ENCODE results near the gene MYH11. TPM values are rescaled to one million over a fixed set of nuclear protein-coding genes. Genes with fewer than 3 reads are reported as not detected.

MYH11 gene
- total and polyA plus RNA-seq, 2 donors (not counting 1 experiment from before 2014, with no cell fraction given): 1.3 to 14.5 TPM

- Histone ChIP-seq H3K36me3 (ENCODE audit: control insufficient read depth, insufficient read depth, low read length) (no peaks in the 10 kb centered on the region), H3K79me2 (ENCODE audit: control insufficient read depth, insufficient read depth, low read length) (no peaks in the 10 kb centered on the region), H3K9me3 (ENCODE audit: control insufficient read depth, insufficient read depth, low read depth, low read length) (no peaks in the 10 kb centered on the region), H3K4me3 (replicated peaks in 1 of 4; ENCODE audit: control extremely low read depth in 1 of 4, insufficient read depth in 1 of 4, low read depth in 3 of 4, low read length in 4 of 4) (no peak overlapping the region), H3K27me3 (ENCODE audit: control insufficient read depth, insufficient read depth, low read length) (no peaks in the 10 kb centered on the region), H3K4me1 (ENCODE audit: control insufficient read depth, extremely low read depth, insufficient read depth, low read length) (no peaks in the 10 kb centered on the region), H3K9ac (ENCODE audit: insufficient read depth, low read length) (no peak overlapping the region), H3K4me2 (ENCODE audit: extremely low read depth, insufficient read depth, low read length) (no peak overlapping the region), H2AFZ (ENCODE audit: low read length) (no peak overlapping the region), H4K20me1 (ENCODE audit: control insufficient read depth, extremely low read depth, insufficient read depth, low read length) (no peaks in the 10 kb centered on the region), H3K27ac (ENCODE audit: insufficient read depth, low read length) (no peak overlapping the region)
- no peak for TF ChIP-seq EZH2 (IDR thresholded peaks at IDR 0.05; ENCODE audit: low read length, missing control alignments)
- TF ChIP-seq CTCF (conservative IDR thresholded peaks at IDR 0.05 in 1 of 2, IDR thresholded peaks at IDR 0.05 in 1 of 2; ENCODE audit: low read depth in 1 of 2, low read length in 2 of 2): no peak
- no peak for DNase-seq (ENCODE audit: low read depth in 2 of 2)
Measured at GRCh38 chr16:15737140-15737644, 119.6 kb downstream of the MYH11 start.

DNA sequence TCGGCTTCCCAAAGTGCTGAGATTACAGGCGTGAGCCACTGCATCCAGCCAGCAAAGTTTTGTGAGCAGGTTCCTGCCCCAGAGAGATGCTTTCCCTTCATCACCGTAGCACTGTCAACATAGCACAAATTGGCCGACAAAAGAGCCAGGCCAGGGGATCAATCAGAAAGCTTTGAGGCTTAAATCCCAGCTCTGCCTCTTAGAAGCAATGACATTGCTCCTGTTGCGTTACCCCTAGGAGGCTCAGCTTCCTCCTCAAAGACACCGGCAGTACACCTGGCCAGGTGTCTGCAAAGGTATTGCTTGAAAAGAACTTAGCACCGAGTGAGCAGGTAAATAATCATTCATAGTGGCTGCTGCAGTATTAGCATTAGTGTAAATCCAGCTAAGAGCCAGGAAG, 120.3 kb downstream of the MYH11 start:
- Histone ChIP-seq H3K4me1 (ENCODE audit: control insufficient read depth, extremely low read depth, insufficient read depth, low read length) (no peaks in the 10 kb centered on the region), H3K9ac (ENCODE audit: insufficient read depth, low read length) (no peak overlapping the region), H2AFZ (ENCODE audit: low read length) (no peak overlapping the region), H3K4me3 (replicated peaks in 1 of 4; ENCODE audit: control extremely low read depth in 1 of 4, insufficient read depth in 1 of 4, low read depth in 3 of 4, low read length in 4 of 4) (no peak overlapping the region), H3K9me3 (ENCODE audit: control insufficient read depth, insufficient read depth, low read depth, low read length) (no peaks in the 10 kb centered on the region), H3K4me2 (ENCODE audit: extremely low read depth, insufficient read depth, low read length) (no peak overlapping the region), H3K36me3 (ENCODE audit: control insufficient read depth, insufficient read depth, low read length) (no peaks in the 10 kb centered on the region), H3K27ac (ENCODE audit: insufficient read depth, low read length) (no peak overlapping the region), H3K27me3 (ENCODE audit: control insufficient read depth, insufficient read depth, low read length) (no peaks in the 10 kb centered on the region), H4K20me1 (ENCODE audit: control insufficient read depth, extremely low read depth, insufficient read depth, low read length) (no peaks in the 10 kb centered on the region), H3K79me2 (ENCODE audit: control insufficient read depth, insufficient read depth, low read length) (no peaks in the 10 kb centered on the region)
- TF ChIP-seq CTCF (conservative IDR thresholded peaks at IDR 0.05 in 1 of 2, IDR thresholded peaks at IDR 0.05 in 1 of 2; ENCODE audit: low read depth in 1 of 2, low read length in 2 of 2): no peak
- DNase-seq (ENCODE audit: low read depth in 2 of 2): no peak

- no peak overlapping the region for H3K9ac ChIP-seq (ENCODE audit: insufficient read depth, low read length)
- no peaks in the 10 kb centered on the region for H3K79me2 ChIP-seq (ENCODE audit: control insufficient read depth, insufficient read depth, low read length)
- no peak overlapping the region for H2AFZ ChIP-seq (ENCODE audit: low read length)
- no peaks in the 10 kb centered on the region for H3K4me1 ChIP-seq (ENCODE audit: control insufficient read depth, extremely low read depth, insufficient read depth, low read length)
- H3K27me3 ChIP-seq (ENCODE audit: control insufficient read depth, insufficient read depth, low read length): no peaks in the 10 kb centered on the region
- H3K36me3 ChIP-seq (ENCODE audit: control insufficient read depth, insufficient read depth, low read length): no peaks in the 10 kb centered on the region
- no peak overlapping the region for H3K4me3 ChIP-seq (replicated peaks in 1 of 4; ENCODE audit: control extremely low read depth in 1 of 4, insufficient read depth in 1 of 4, low read depth in 3 of 4, low read length in 4 of 4)
- no peak overlapping the region for H3K4me2 ChIP-seq (ENCODE audit: extremely low read depth, insufficient read depth, low read length)
- H4K20me1 ChIP-seq (ENCODE audit: control insufficient read depth, extremely low read depth, insufficient read depth, low read length): no peaks in the 10 kb centered on the region
- TF ChIP-seq CTCF (conservative IDR thresholded peaks at IDR 0.05 in 1 of 2, IDR thresholded peaks at IDR 0.05 in 1 of 2; ENCODE audit: low read depth in 1 of 2, low read length in 2 of 2): no peak
- TF ChIP-seq EZH2 (IDR thresholded peaks at IDR 0.05; ENCODE audit: low read length, missing control alignments): no peak
- H3K27ac ChIP-seq (ENCODE audit: insufficient read depth, low read length): no peak overlapping the region
- no peak for DNase-seq (ENCODE audit: low read depth in 2 of 2)
- no peaks in the 10 kb centered on the region for H3K9me3 ChIP-seq (ENCODE audit: control insufficient read depth, insufficient read depth, low read depth, low read length)
Measured at GRCh38 chr16:15735610-15736009, 121.2 kb downstream of the MYH11 start.

Data from fibroblast of lung (primary cell).